Activated naive CD8-positive, alpha-beta T cell (primary cell): ENCODE results near the gene SPATA25.
A peak's percentile ranks its signal among the peaks of the same experiment; 100 is the strongest.
"Not testable (repeated sequence)": the region's sequence is repeated elsewhere in the genome, so short reads cannot be mapped to it uniquely, and the experiment has no call there.

ENCODE experiments used
- H3K27ac Mint-ChIP-seq: one replicate; pipeline ENCODE4 v1.8.0; 2021; ENCODE audit warnings: mixed read lengths
- H3K27me3 Mint-ChIP-seq: one replicate; pipeline ENCODE4 v1.8.0; 2021; ENCODE audit warnings: mixed read lengths
- H3K36me3 Mint-ChIP-seq: one replicate; pipeline ENCODE4 v1.8.0; 2021; ENCODE audit warnings: mixed read lengths
- H3K4me1 Mint-ChIP-seq: one replicate; pipeline ENCODE4 v1.8.0; 2021; ENCODE audit warnings: low read depth, mixed read lengths
- H3K4me3 Mint-ChIP-seq: one replicate; pipeline ENCODE4 v1.8.0; 2021; ENCODE audit warnings: mild to moderate bottlenecking, mixed read lengths
- H3K9me3 Mint-ChIP-seq: one replicate; pipeline ENCODE4 v1.8.0; 2021; ENCODE audit warnings: low read depth, mixed read lengths

SPATA25 gene

GRCh38 chr20:45887346-45887715, at the start of gene SPATA25:
SPATA25 (minus strand) TSS chr20:45887622; CDS start chr20:45887590, 32 bp downstream.
- H3K9me3 Mint-ChIP-seq = no peaks in the 10 kb centered on the region
- peak within 1 kb of the TSS; percentile 81 for H3K27ac Mint-ChIP-seq
- no peak within 1 kb of the TSS for H3K4me3 Mint-ChIP-seq
- peaks cover 2% of the 10 kb centered on the region for H3K36me3 Mint-ChIP-seq
- peaks cover 48% of the 10 kb centered on the region for H3K4me1 Mint-ChIP-seq
- no peaks in the 10 kb centered on the region for H3K27me3 Mint-ChIP-seq

GRCh38 chr20:45935416-45936046, 48.1 kb upstream of the SPATA25 start:
- H3K9me3 Mint-ChIP-seq = no peaks in the 10 kb centered on the region
- H3K27me3 Mint-ChIP-seq = no peaks in the 10 kb centered on the region
- H3K4me3 Mint-ChIP-seq = peak overlapping the region; percentile 88
- H3K27ac Mint-ChIP-seq = peak overlapping the region; percentile 92
- peaks cover 5% of the 10 kb centered on the region for H3K36me3 Mint-ChIP-seq
- peaks cover 31% of the 10 kb centered on the region for H3K4me1 Mint-ChIP-seq

- Mint-ChIP-seq H3K36me3 (peaks cover 5% of the 10 kb centered on the region), H3K9me3 (no peaks in the 10 kb centered on the region), H3K4me3 (peak within 1 kb of the TSS; percentile 95), H3K27ac (peak within 1 kb of the TSS; percentile 95), H3K27me3 (no peaks in the 10 kb centered on the region), H3K4me1 (peaks cover 31% of the 10 kb centered on the region)
These were observed 47.4 kb upstream of the SPATA25 start, which contains the start of gene PCIF1 for GRCh38 chr20:45934586-45935415. PCIF1 (plus strand) TSS chr20:45934683; CDS start chr20:45939000, 4,317 bp downstream.

- H3K4me1 Mint-ChIP-seq = peaks cover 29% of the 10 kb centered on the region
- peaks cover 2% of the 10 kb centered on the region for H3K36me3 Mint-ChIP-seq
- H3K27me3 Mint-ChIP-seq = no peaks in the 10 kb centered on the region
- peak overlapping the region; percentile 95 for H3K27ac Mint-ChIP-seq
- no peaks in the 10 kb centered on the region for H3K9me3 Mint-ChIP-seq
- H3K4me3 Mint-ChIP-seq = peak overlapping the region; percentile 95
These were observed 46.7 kb upstream of the SPATA25 start for GRCh38 chr20:45934046-45934585.

GRCh38 chr20:45933266-45934045, 46.0 kb upstream of the SPATA25 start:
- Mint-ChIP-seq H3K36me3 (peaks cover 2% of the 10 kb centered on the region), H3K4me1 (peaks cover 27% of the 10 kb centered on the region), H3K27me3 (no peaks in the 10 kb centered on the region), H3K9me3 (no peaks in the 10 kb centered on the region), H3K4me3 (peak overlapping the region; percentile 95), H3K27ac (peak overlapping the region; percentile 95)

- H3K4me3 Mint-ChIP-seq, H3K27ac Mint-ChIP-seq, H3K9me3 Mint-ChIP-seq, H3K27me3 Mint-ChIP-seq, H3K4me1 Mint-ChIP-seq, H3K36me3 Mint-ChIP-seq: not testable (repeated sequence)
These were observed 44.3 kb upstream of the SPATA25 start for GRCh38 chr20:45931680-45932079.

GRCh38 chr20:45927071-45927878, 39.9 kb upstream of the SPATA25 start:
- Mint-ChIP-seq H3K4me3 (no peak overlapping the region), H3K36me3 (no peaks in the 10 kb centered on the region), H3K27me3 (no peaks in the 10 kb centered on the region), H3K27ac (no peak overlapping the region), H3K4me1 (no peaks in the 10 kb centered on the region), H3K9me3 (no peaks in the 10 kb centered on the region)

GRCh38 chr20:45926731-45927070, 39.3 kb upstream of the SPATA25 start:
- H3K9me3 Mint-ChIP-seq = no peaks in the 10 kb centered on the region

GRCh38 chr20:45925821-45926506, 38.5 kb upstream of the SPATA25 start:
- Mint-ChIP-seq H3K27ac (no peak overlapping the region), H3K27me3 (peaks cover 1% of the 10 kb centered on the region), H3K36me3 (no peaks in the 10 kb centered on the region), H3K9me3 (no peaks in the 10 kb centered on the region), H3K4me3 (no peak overlapping the region), H3K4me1 (no peaks in the 10 kb centered on the region)

More at GRCh38 chr20:45926731-45927070, 39.3 kb upstream of the SPATA25 start:
- H3K27me3 Mint-ChIP-seq = peaks cover under 1% of the 10 kb centered on the region
- H3K4me3 Mint-ChIP-seq = no peak overlapping the region
- H3K36me3 Mint-ChIP-seq = no peaks in the 10 kb centered on the region
- no peaks in the 10 kb centered on the region for H3K4me1 Mint-ChIP-seq
- no peak overlapping the region for H3K27ac Mint-ChIP-seq

- peaks cover 1% of the 10 kb centered on the region for H3K27me3 Mint-ChIP-seq
- no peaks in the 10 kb centered on the region for H3K9me3 Mint-ChIP-seq
- H3K36me3 Mint-ChIP-seq = no peaks in the 10 kb centered on the region
- H3K27ac Mint-ChIP-seq = no peak overlapping the region
- H3K4me3 Mint-ChIP-seq = no peak overlapping the region
- H3K4me1 Mint-ChIP-seq = no peaks in the 10 kb centered on the region
These were observed 37.2 kb upstream of the SPATA25 start for GRCh38 chr20:45924391-45925261.

GRCh38 chr20:45921337-45922189, 34.1 kb upstream of the SPATA25 start:
- Mint-ChIP-seq H3K9me3 (no peaks in the 10 kb centered on the region), H3K27ac (no peak overlapping the region), H3K27me3 (peaks cover 1% of the 10 kb centered on the region), H3K36me3 (no peaks in the 10 kb centered on the region), H3K4me3 (no peak overlapping the region), H3K4me1 (no peaks in the 10 kb centered on the region)

- no peaks in the 10 kb centered on the region for H3K4me1 Mint-ChIP-seq
- H3K4me3 Mint-ChIP-seq = no peak overlapping the region
- no peak overlapping the region for H3K27ac Mint-ChIP-seq
- H3K36me3 Mint-ChIP-seq = no peaks in the 10 kb centered on the region
- no peaks in the 10 kb centered on the region for H3K9me3 Mint-ChIP-seq
- peaks cover 6% of the 10 kb centered on the region for H3K27me3 Mint-ChIP-seq
These were observed 33.3 kb upstream of the SPATA25 start for GRCh38 chr20:45920462-45921336.
